CD4-positive, alpha-beta T cell treated with Interferon gamma for 1 hour (primary cell): ENCODE measurements around the gene COPG2.
A peak's percentile ranks its signal among the peaks of the same experiment; 100 is the strongest.

ENCODE experiments used
- DNase-seq: peaks from one replicate; pipeline ENCODE4 v3.0.0-alpha.2; 2020

Gene COPG2

DNA sequence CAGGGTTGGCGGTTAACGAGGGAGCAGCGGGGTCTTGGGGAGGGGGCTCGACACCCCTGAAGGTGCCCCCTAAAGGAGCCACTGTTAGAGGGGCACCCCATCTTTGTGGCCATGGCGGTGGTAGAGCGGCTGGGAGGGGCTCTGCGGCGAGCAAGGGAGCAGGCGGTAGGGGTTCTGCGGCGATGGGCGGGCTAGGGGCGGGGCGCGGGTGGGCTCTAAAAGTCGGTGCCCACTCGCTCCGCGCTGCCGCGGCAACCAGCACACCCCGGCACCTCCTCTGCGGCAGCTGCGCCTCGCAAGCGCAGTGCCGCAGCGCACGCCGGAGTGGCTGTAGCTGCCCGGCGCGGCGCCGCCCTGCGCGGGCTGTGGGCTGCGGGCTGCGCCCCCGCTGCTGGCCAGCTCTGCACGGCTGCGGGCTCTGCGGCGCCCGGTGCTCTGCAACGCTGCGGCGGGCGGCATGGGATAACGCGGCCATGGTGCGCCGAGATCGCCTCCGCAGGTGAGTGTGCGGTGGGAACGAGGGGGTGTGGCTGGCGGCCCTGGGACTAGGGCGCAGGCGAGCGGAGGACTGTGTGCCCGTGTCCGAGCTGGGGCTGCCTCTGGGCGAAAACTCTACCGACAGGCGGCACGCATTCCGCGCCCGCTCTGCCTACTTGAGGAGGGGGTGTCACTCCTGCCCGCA is 176.6 kb downstream of the COPG2 start, which contains the start of gene MEST:
TSS of gene MEST (plus strand) at position 245 of the 682 bp plus-strand sequence. CDS start at position 474, 229 bp downstream.
- DNase-seq = no peak

DNA sequence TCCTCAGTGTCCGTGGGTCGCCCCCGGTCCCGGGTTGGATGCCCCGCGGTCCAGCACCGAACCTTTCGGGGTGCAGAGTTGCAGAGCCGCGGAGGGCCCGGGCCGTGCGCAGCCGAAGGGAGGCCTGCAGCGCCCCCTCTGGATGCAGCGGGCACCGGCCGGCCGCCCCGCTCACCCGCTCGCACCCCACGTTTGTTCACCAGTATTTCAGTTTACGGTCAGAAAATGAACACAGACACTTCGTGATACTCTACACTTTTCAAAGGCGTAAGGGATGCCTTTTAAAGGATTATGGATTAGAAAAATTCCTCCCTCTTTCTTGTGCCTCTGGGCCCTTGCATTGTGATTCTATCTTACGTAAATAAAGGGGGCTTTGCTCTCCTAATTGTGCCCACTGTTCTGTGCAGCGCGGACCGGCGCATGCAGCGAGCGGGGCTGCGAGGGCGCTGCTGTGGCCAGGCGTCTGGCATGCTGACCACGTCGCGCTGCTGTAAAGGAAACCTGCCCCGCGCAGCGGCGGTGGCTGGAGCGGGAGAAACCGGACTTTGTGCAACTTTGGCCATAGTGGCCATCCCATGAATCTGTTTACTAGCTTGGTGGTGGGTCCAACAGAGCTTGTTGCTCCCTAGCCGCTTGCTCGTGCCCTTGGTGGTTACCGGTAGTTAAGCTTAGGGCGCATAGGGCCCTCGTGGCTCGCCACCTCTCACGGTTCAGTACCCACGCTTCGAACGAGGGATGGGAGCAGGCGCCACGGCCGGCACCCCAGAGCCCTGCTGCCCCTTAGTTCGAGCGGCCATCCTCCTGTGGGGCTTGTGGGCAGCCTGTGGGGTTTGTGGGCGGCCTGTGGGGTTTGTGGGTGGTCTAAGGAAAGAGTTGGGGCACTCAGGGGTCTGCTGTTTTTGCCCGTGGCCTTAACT is 177.4 kb downstream of the COPG2 start:
- peak; percentile 14 for DNase-seq

DNA sequence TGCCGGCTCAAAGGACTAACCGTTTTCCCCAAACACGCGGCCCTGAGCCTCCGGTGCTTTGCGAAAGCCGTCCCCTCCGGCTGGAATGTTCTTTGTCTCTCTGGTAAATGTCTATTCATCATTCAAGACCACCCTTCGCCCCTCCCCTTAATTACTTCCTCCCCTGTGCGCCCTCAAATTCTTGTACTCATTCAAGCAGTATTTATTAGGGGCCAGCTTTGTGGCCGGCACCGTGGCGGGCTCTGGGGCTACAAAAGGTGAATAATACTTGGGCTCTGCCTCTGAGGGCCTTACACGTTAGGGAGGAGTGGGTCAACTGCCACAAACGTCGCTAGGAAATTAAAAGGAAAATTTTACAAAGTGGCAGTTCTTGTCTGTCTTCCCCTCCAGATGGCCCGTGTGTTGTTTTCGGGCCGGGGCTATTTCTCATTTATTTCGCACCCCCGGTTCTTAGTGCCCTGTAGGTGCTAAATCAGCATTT is 178.2 kb downstream of the COPG2 start:
- no peak for DNase-seq

DNA sequence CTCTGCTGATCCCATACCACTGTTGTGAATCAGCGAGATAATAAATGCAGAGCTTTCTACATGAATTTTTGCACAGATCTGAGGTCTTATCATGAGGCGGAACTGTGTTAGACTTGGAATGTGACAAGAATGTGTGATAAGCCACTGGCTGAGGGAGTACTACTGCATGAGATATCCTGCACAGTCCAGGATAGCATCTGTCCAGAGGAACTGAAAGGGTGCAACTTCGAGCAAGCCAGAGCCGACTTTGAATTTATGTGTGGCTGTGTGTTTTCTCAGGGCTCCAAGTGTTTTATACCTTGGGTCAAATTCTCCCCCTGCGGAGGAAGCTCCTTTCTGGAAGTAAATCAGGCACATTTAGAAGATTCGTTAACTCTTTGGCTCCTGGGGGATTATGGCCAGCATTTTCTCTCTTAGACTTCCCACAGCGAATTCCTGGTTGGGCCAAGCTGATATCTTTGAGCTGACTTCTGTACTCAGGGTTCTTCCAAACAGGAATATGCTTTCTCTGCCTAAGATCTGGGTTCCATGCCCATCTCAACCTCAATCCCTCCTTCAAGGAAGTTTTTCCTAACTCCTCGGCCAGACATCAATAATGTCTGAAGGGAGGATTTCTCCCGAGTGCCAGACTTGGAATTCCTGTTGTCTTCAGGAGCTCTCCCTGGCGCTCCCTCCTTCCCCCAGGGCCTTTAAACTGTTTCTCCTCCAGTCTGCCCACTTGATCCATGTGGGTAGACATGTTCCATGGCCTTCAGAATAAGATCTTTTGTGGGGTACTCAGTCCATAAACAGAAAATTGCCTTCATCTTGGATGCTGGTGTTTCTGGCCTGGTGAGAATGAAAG is 179.2 kb downstream of the COPG2 start:
- no peak for DNase-seq

DNA sequence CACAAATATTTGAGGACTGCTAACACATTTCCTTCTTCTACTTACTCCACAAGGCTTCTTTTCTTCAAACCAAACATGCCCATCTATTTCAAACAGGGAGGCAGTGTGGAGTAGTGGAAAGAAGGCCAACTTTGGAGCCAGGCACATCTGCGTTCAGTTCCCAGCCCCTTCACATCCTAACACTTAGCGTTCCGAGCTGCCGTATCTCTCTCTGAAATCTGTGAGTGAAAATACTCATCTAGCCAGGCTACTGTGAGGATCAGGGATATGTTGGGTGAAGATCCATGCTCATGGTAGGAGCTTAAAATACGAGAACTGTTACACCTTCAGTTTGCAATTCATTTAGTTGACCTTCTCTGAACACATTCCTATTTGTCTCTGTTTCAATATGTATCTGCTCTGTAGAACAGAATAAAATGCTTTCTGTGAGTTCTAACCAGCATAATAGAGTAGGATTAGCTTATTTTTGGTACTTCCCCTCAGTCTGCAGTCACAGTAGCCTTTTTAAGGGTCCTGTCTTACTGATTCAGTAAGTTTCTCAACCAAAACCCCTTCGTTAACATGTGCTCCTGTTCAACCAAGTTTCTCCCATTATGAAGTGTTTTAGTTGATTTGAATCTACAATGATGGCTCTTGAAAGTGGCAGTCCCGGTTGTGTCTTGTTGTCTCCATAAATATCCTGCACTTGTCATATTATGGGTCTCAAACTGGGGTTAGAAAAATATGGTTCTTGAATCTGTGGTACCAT is 180.0 kb downstream of the COPG2 start:
- no peak for DNase-seq

DNA sequence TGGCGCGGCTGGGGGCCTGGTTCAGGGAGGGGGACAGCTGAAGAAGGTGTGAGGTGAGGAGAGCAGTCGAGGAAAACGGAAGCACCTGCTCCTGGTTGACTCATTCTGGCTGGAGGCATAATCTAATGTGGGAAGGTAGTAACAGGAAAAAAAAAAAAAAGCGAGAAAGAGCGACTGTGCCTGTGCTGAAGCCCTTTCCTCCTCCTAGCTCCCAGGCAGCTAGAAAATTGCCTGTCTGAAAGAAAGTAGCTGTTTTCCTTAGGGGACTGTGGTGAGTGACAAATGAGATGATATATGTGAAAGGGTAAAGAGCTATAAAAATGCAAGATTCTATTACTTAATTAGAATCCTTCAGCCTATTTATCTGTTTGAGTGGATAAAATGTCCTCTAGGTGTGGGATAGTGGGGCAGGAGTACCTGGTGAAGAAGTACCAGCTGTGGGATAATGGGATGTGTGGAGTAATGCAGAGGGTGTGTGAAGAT is 181.6 kb downstream of the COPG2 start:
- no peak for DNase-seq

DNA sequence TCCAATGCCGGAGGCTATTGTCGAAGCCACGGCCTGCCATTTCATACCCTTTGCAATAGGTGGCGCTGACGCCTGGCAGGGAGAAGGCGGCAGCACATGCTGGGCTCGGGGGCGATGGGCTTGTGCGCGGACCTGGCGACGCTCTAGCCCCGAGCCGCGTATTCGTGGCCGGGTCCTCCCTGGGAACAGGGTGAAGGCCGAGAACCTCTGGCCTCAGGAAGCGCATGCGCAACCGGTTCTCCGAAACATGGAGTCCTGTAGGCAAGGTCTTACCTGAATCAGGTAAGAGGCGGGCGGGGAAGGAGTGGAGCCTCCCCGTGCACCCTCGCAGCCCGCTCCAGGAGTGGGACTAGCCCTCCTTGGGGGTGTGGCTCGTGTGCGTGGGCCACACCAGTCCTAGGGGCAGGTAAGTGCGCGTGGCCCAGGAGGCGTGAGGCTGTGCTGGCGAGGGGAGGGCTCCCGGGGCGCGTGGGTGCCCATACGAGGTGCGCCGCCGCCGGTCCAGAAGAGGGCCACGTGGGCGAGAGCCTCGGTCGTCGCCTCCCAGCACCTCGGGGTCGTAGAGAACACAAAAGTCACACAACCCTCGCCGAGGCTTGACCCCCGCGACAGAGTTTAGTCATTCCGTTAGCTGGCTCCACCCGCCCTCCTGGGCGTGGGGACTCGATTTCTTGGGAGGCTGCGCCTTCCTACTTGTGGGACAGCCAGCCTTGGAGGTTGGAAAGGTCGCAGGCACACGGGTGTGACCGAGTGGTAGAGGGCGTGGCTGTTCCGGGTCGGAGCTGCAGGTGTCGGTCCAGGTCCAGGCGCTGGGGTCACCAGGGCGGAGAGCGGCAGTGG is 182.2 kb downstream of the COPG2 start:
- DNase-seq = peak; percentile 67

DNA sequence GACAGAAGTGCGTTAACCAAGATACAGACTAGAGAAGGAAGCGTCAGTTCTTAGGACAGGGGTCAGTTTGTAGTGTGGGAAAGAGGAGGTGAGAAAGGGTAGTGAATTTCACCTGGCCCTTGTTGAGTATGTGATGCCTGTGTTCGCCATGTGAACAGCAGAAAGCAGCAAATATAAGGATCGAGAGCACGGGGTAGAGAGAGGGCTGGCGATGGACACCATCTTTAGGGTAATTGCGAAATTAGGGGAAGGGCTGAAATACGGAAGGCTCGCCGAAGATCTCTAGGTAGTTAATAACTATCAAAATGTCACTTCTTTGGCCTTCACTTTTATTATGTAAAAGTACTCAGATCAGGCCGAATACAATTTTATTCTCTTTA is 182.8 kb downstream of the COPG2 start:
- no peak for DNase-seq

DNA sequence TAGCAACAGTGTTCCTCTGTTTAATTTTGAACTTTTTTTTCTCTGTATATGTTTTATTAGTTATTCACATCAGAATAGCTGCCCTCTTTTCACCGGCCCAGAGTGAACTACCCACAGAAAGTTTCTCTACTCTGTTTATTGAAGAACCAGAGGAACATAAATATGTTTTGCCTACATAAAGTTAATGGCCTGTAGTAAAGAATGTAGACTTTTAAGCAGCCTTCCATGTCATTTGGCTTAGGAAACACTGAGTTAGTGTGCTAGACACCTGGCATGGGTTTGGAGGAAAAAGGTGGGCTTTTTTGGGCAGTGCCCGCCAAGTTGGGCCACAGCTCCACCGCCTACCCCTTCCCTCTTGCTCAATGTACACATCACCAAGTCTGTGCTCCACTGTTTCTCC is 185.5 kb downstream of the COPG2 start:
- DNase-seq = no peak

DNA sequence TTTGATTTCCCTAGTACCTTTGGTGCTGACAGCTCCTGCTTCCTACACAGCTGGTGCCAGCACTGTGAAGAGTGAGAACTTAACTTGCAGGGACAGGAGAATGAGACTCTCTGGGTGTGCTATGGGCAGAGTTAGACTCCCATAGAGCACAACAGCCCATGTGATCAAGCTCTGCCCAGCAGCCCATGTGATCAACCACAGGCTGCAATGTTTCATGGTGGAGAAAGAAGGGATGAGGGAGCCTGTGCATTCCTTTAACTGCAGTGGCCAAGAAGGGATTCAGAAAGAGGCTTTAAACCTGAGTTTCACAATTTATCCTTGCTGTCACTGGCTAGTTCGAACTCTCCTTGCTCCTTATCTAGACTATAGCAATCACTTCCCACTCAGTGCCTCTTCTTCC is 186.7 kb downstream of the COPG2 start:
- no peak for DNase-seq

DNA sequence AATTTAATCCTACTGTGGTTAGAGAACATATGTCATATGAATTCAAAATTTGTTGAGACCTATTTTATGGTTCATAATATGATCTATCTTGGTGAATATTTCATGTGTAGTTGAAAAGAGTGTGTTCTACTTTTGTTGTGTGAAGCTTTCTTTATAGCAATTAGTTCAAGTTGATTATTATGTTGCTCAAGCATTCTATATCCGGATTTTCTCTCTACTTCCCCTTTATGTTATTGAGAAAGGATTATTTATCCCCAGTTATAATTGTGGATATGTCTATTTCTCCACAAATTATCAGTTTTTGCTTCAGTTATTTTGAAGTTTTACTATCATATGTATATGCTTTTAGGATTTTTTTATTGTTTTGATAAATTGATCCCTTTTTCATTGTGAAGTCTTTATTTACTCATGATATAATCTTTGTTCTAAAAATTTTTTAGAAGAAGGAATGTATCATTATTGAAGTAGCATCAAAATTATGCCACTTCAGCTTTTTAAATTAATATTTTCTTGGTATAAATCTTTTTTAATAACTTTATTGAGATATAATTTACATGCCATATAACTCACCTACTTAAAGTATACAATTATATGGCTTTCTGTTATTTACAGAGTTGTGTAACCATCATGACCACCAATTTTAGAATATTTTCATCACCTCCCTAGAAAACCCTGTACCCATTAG is 188.7 kb downstream of the COPG2 start:
- DNase-seq = no peak

DNA sequence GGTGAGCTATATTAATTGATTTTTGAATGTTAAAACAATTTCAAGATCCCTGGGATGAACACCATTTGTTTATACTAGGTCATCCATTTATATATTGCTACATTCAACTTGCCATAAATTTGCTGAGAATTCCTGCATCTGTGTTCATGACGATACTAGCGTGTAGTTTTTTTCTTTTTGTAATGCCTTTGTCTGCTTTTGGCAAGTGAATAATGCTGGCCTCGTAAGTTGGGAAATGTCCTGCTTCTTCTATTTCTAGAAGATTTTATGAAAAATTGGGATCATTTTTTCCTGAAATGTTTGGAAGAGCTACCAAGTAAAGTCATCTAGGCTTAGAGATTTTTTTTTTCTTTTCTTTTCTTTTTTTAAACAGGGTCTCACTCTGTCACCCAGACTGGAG is 189.6 kb downstream of the COPG2 start:
- DNase-seq = no peak

DNA sequence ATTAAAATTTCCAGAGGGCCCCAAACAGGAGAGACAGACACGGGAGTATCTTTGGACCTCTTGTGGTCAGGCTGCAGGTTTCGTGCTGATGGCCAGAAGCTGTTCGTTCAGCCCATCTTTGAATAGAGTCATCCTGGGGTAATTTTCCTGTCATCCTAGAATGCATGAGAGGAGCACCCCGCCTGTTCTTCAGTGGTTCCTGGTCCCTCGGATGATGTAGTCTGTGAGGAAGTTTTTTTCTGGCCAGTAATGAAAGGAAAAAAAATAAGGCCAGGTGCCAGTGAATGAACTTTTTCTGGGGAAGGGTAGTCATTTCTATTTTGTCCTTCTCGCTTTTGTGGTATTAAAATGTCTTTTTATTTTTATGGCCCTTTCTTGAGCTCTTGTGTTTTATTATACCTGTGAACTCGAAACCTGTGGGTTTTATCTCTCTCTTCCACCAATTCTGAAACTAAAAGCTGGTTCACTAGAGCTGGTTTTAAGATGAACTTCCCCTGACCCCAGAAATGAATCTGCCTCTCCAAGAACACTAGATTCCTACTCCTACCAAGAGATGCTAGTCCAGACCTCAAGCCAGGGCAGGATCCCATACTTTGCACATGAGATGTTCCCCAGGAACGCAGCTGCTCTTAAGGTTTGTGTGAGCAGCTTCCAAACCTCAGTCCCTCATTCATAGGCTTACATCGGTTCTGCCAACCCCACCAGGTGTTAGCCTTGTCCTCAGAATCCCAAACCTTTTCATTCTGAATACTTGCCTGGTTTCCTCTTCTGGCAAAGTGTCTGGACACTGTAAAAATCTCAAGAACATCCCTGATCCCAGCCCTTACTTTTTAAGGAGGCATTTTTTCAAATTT is 192.0 kb downstream of the COPG2 start:
- DNase-seq = no peak

DNA sequence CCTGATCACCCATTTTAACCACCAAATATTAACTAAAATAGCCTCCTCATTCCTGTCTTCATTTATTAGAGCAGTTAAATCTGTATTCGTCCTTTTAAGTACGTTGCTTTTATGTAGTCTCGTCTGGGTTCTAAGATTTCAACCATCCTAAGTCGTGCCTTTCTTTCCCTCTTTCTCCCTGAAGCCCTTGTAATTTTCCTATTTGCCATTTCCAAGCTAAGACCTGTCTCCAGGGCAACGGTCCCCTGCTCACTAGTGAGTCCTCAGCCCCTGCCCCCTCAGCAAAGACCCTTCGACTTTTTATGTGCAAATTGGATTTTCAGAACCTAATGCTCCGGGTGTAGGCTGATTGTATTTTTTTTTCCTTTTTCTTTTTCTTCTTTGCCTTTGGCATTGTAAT is 192.8 kb downstream of the COPG2 start:
- DNase-seq = no peak

DNA sequence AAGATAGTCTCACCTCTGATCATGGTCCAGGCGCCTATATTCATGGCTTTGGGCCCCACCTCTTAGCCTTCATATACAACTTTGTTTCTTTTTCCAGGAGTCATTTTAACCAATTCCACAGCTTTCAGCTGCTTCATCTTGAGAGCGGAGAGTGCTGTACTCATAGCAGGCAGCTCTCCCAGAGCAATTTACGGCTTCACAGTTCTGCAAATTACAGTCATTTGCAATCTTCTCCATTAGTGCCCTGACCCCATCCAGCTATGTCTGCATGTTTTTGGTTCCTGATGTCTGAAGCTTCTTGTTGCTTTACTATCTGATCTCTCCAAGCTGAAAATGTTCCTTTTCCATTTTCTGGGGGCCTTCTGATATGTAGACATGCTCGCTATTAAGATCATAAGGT is 194.7 kb downstream of the COPG2 start:
- DNase-seq = no peak

DNA sequence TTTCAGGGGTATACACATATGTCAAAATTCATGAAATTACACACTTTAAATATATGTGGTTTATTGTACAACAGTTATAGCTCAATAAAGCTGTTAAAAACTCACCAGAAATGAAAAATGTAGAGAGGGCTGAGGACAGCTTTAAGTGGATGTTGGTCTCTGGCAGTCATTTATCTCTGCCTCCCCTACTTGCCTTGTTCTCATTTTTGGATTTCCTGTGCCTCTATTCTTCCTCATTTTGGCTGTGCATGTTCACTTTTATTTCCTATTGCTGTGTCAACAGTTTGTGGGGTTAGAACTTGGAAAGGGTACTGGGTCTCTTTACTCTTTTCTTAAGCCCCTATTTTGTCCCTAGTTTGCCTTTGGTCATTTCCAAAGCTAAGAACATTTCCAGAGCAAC is 195.3 kb downstream of the COPG2 start:
- no peak for DNase-seq

DNA sequence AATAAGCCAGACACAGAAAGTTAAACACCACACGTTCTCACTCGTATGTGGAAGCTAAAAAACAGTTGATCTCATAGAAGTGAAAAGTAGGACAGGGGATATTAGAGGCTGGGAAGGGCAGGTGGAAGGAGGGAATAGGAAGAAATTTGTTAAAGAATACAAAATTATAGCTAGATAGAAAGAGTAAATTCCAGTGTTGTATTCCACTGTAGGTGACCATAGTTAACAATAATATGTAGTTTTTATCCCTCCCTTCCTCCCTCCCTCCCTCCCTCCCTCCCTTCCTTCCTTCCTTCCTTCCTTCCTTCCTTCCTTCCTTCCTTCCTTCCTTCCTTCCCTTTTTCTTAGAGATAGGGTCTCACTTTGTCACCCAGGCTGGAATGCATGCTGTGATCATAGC is 196.6 kb downstream of the COPG2 start:
- no peak for DNase-seq

DNA sequence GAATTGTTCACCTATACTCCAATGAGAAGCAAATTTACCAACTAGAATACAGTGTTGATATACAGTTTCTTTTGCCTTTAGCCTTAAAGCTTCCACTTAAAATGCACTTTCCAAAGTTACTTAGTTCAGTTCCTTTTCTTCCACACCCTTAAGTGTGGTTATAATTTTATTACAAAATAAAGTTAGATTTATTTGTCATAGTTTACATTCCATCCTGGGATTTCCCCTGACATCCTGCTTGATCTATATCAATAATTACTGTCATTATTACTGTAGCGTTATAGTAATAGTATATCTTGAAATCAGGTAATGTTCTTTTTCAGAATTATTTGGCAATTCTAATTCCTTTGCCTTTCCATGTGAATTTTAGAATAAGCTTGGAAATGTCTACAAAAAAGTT is 199.9 kb downstream of the COPG2 start:
- no peak for DNase-seq

DNA sequence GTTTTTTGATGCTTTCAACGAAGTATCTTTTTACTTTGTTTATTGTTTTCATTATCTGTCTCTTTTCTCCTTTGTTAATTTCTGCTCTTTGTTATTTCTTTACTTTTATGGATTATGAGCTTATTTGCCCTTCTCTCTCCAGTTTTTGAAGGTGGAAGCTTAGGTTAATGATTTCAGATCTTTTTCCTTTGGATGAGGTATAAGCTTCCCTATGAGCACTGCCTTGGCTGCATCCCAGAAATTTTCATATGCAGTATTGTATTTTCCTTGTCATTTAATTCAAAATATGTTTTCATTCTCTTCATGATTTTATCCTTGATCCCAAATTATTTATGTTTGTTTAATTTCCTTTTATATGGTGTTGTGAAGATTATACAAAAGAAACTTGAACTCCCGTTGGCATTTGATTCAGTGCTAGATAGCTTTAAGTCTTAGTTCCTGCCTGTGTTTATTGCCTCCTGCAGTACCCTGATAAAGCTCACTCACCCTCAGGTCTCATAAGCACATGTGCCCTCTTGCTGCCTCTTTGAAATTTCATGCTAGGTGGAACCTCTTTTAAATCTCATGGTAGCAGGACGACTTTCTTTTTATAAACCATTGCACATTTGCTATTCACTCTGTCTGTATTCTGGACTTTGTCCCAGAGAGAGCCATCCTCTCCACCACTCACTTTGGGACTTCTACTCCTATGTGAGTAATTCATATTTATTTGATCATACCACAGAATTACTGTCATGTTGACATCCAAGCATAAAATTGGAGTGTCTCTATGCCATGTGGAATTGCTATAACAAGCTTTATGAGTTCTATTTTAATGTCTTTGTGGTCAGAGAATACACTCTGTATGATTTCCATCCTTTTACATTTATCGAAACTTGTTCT is 204.8 kb downstream of the COPG2 start:
- DNase-seq = no peak
